SK-N-SH (cell line): ENCODE results near the gene NUMA1.

Source experiments
- ELF1 ChIP-seq: IDR thresholded peaks from 2 replicates; pipeline ENCODE4 v1.4.0; 2012
- EZH2phosphoT487 ChIP-seq: fragments of 200-600 bp; sonication (generic); IDR thresholded peaks from 2 replicates; pipeline ENCODE4 v1.6.1; 2017; ENCODE audit warnings: low read depth, mixed run types, mild to moderate bottlenecking, antibody characterized with exemption, moderate library complexity, borderline replicate concordance
- POLR2AphosphoS5 ChIP-seq: IDR thresholded peaks from 2 replicates; pipeline ENCODE4 v1.6.1; 2012; ENCODE audit warnings: low read depth, low read length
- RAD21 ChIP-seq: IDR thresholded peaks from 2 replicates; pipeline ENCODE4 v1.6.1; 2012; ENCODE audit warnings: mild to moderate bottlenecking, low read length
- ZBTB33 ChIP-seq: IDR thresholded peaks from 2 replicates; pipeline ENCODE4 v1.4.0; 2012; ENCODE audit warnings: low read depth, borderline replicate concordance

DNA sequence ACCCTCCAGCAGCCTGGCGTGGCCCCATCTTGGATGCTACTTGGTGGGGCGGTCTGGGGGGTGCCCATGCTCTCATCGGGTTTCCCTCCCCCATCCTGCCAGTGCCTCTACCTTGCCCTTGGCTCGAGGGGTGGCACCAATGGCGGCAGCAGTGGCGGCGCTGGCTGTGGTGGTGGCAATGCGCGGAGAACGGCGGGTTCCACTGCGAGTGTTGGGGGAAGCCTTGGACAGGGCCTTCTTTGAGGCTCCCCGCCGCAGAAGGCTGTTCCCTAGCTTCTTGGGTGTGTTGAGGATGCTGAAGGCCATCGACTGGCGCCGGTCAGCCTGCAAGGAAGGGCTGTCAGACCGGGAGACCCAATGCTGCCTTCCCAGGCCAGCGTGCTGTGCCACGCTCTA is 76.6 kb downstream of the NUMA1 start:
- TF ChIP-seq RAD21, result no peak
- TF ChIP-seq ELF1, result no peak
- TF ChIP-seq POLR2AphosphoS5, result 0 out of 2 replicates have a peak, but pooled peaks have one; percentile 8
- TF ChIP-seq ZBTB33, result no peak
- no peak for TF ChIP-seq EZH2phosphoT487
